Stimulated activated CD8-positive, alpha-beta memory T cell treated with anti-CD3 and anti-CD28 coated beads, Interleukin-12 subunit alpha, Interleukin-12 subunit beta, amount 100 ng/mL, for 4 hours (primary cell): Measurements from ENCODE around the gene PRRT4.

Source experiments
- DNase-seq: peaks from one replicate; pipeline ENCODE4 v3.0.0-alpha.2; 2020; ENCODE audit warnings: low read depth

Gene PRRT4

GRCh38 chr7:128344431-128344774 is 17.1 kb downstream of the PRRT4 start:
- no peak for DNase-seq

DNA sequence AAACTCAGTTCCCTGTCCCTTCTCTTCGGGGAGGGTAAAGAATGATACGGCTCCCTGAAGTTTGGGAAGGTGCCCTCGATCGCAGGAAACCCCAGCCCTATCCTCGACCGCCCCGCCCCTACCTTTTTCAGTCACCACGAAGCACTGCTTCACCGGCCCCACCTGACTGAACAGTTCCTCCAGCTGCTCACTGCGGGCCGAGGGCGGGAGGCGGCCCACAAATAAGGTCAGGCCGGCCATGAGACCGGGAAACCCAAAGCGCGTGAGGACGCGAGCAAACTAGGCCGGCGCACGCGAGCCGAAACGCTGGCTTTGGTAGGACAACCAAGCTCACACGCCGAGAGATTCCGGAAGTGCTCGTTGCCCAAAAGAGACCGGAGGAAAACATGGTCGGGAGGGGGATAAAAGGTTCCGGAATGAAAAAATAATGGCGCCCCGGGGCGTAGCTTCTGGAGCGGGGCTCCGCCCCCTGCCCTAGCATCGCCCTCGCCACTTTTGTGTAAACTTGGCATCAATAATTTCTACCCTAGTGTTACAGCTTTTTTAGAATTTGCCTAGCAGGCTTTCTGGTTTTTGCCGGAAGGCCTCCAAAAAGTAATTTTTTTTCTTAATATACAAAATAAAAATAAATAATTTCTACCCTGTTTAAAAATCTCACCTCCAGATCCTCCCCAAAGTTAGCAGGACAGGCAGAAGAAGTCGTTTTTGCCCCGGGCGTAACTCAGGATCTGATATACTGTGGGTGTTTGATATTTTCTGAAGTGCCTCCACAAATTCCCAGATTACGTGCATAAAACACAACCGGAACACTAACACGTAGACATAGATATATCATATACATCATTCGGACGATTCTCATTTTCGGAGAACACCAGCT is 17.7 kb downstream of the PRRT4 start, which contains the start of gene RBM28:
Gene RBM28 (minus strand): TSS at position 355 of the 877 bp plus-strand sequence. CDS start 115 bp downstream, at position 240.
- peak; percentile 72 for DNase-seq

DNA sequence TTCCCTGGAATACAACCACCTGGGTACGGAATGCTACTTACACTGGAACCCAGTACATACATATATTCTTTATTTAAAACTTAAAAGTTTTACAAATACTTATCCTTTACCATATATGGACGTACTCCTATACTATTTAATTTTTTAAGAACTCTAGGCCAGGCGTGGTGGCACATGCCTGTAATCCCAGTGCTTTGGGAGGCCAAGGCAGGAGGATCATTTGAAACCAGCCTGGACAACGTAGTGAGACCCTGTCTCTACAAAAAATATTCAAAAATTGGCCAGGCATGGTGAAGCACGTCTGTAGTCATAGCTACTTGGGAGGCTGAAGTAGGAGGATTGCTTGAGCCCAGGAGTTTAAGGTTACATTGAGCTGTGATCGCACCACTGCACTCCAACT is 19.8 kb downstream of the PRRT4 start:
- DNase-seq: no peak

- DNase-seq: no peak
These were observed 25.8 kb downstream of the PRRT4 start for GRCh38 chr7:128335730-128336129.

GRCh38 chr7:128324368-128324680 is 37.2 kb downstream of the PRRT4 start:
- no peak for DNase-seq

DNA sequence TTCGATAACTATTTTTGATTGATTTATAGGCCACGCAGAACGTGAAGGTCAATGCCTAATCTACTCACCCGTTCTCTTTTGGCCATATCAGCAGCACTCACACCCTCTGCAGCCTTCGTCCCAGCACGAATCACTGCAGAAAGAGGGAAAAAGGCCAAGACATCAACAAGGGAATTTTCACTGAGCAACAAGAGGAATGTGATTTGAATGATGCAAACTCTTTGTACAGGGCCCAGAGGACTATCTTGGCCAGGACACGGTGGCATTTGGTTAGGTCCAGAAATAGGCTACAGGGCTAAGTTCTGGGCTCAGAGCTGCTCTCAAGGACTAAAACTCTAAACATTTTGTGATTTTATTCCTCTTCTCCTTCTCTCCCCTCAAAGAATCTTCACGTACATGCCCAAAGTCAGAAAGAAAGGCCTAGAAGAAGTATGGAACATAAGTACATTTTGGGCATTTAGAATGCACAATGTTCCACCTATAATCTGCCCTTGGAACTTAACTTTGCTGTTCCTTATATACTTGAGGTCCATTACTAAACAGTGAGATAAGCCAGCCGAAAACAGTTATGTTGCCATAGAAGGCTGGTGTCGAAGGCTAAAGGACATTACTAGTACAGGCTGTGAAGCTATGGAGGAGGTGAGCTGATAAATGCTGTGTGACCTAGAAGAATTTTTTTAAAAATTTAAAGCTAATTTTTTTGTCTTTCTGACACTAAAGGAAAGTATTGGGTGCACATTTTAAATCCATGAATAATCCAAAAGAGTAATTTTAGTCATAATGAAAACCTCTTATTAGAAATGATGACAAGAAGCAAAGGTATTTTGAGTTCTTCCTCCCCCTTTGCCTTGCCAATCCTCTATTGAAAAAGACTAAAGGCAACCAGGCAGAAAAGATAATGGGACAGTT is 37.8 kb downstream of the PRRT4 start:
- no peak for DNase-seq

- no peak for DNase-seq
These were observed 38.5 kb downstream of the PRRT4 start for GRCh38 chr7:128323040-128323439.

GRCh38 chr7:128322040-128322643 is 39.3 kb downstream of the PRRT4 start:
- no peak for DNase-seq

GRCh38 chr7:128321044-128321422 is 40.5 kb downstream of the PRRT4 start:
- DNase-seq: no peak

- DNase-seq: no peak
These were observed 42.8 kb downstream of the PRRT4 start for GRCh38 chr7:128318691-128319090.

- no peak for DNase-seq
These were observed 50.5 kb downstream of the PRRT4 start for GRCh38 chr7:128311013-128311412.

DNA sequence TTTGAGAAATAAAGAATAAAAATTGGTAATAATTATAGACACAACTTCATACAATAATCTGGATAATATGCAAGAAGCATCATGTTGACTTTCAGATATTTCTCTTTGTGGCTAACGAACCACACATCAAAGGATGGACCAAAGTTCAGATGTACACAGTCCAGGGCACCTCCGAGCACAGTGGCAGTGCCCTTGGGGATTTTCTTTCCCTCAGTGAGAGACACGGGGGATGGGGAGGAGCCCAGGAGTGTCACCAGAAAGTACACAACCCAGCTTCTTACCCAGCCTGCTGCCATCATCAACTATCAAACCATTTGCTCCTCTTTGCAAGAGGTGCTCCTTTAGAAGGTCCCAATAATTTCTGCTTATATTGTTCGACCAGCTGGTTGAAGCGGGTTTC is 51.0 kb downstream of the PRRT4 start:
- no peak for DNase-seq

DNA sequence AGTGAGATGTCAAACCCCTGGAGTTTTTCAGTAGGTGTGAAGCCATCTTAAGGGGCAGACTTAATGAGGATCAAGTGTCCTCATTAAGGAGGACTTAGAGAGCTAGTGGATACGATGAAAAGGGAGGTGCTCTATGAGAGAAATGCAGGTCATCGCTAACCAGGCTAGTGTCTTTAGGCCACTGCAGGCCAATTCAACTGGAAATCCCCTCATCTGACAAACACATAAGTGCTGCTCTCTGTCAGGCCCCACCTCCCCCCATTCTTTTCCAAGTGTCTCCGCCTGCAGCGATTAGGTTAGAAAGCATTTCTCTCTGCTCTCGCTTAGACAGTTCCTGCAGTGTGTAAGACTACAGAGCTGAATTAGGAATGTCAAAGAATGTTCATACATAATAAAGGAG is 51.5 kb downstream of the PRRT4 start:
- no peak for DNase-seq

- DNase-seq: no peak
These were observed 52.4 kb downstream of the PRRT4 start for GRCh38 chr7:128309124-128309523.

- no peak for DNase-seq
These were observed 54.4 kb downstream of the PRRT4 start for GRCh38 chr7:128307061-128307460.

DNA sequence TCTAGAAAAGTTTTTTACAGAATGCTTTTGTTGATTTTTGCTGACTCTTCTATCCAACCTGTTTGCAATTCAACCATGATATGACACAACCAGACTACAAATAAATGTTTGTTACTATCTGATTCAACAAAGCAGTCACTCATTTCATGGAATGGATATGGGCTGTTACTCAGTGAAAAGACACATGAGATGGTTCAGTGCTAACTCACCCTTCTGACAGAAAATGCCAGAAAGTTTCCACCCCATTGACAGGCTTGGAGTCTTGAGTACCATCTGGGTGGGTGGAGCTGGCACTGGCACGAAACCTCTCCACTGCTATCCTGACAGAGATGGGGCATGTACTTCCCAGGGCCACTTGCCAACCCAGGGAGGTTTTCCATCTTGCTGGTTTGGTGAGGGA is 57.3 kb downstream of the PRRT4 start:
- DNase-seq: no peak

- no peak for DNase-seq
These were observed 57.8 kb downstream of the PRRT4 start for GRCh38 chr7:128303643-128304042.

GRCh38 chr7:128303133-128303532 is 58.4 kb downstream of the PRRT4 start:
- DNase-seq: no peak

- no peak for DNase-seq
These were observed 59.4 kb downstream of the PRRT4 start for GRCh38 chr7:128302139-128302538.
